Naive thymus-derived CD4-positive, alpha-beta T cell (primary cell): ENCODE measurements around the gene PIP4K2A. TPM values are rescaled to one million over a fixed set of nuclear protein-coding genes. Genes with fewer than 3 reads are reported as not detected.

Experiments
- ATAC-seq: fragments of 150-1000 bp; cut with Tn5 transposase; 2 replicates; pipeline ENCODE4 v1.10.0; 2021; ENCODE audit warnings: mild to moderate bottlenecking, moderate library complexity
- CTCF ChIA-PET: fragments of 350-600 bp; sonication (Branson Sonifier 250); formaldehyde crosslinking; loops from one replicate; lab custom pipeline; 2021; ENCODE audit warnings: antibody characterized with exemption; lab: Charles Lee
- POLR2A ChIA-PET: fragments of 350-600 bp; sonication (Branson Sonifier 250); formaldehyde crosslinking; loops from one replicate; lab custom pipeline; 2021; ENCODE audit warnings: antibody characterized with exemption, inconsistent platforms; lab: Charles Lee
- DNase-seq, 9 donors: peaks; one replicate each; pipeline versions ENCODE4 v3.0.0 to v3.0.0-alpha.2; 2020 to 2022; ENCODE audit warnings: mixed read lengths in 1 of 9
- H3K27ac ChIP-seq: one replicate; pipeline ENCODE4 v1.7.0; 2013; ENCODE audit warnings: mild to moderate bottlenecking, low read depth, low read length, moderate library complexity
- H3K27me3 ChIP-seq, 2 donors: one replicate each; pipeline ENCODE4 v1.7.0; 2013; ENCODE audit warnings: low read length in 2 of 2, mild to moderate bottlenecking in 2 of 2, moderate library complexity in 2 of 2; ENCODE audit not compliant: control insufficient read depth in 2 of 2, insufficient read depth in 2 of 2
- H3K36me3 ChIP-seq, 3 experiments: 1 replicate in 2 of 3; 2 replicates in 1 of 3; pipeline ENCODE4 v1.7.0; 2013; ENCODE audit warnings: low read length in 3 of 3, mild to moderate bottlenecking in 3 of 3, moderate library complexity in 1 of 3; ENCODE audit not compliant: insufficient read depth in 3 of 3, control insufficient read depth in 2 of 3
- H3K4me1 ChIP-seq, 2 donors: one replicate each; pipeline ENCODE4 v1.7.0; 2013; ENCODE audit warnings: low read length in 2 of 2, mild to moderate bottlenecking in 2 of 2, moderate library complexity in 1 of 2; ENCODE audit not compliant: control insufficient read depth in 2 of 2, insufficient read depth in 2 of 2
- H3K4me3 ChIP-seq: 2 replicates; pipeline ENCODE4 v1.7.0; 2013; ENCODE audit warnings: mild to moderate bottlenecking, low read length
- H3K9me3 ChIP-seq, 3 experiments: 1 replicate in 2 of 3; 2 replicates in 1 of 3; pipeline ENCODE4 v1.7.0; 2013; ENCODE audit warnings: low read length in 3 of 3; ENCODE audit not compliant: control insufficient read depth in 2 of 3
- H3K27ac Mint-ChIP-seq, 9 donors: one replicate each; pipeline ENCODE4 v1.8.0; 2020 to 2022; ENCODE audit warnings: mixed read lengths in 9 of 9, mild to moderate bottlenecking in 8 of 9, moderate library complexity in 5 of 9, inconsistent platforms in 2 of 9
- H3K27me3 Mint-ChIP-seq, 5 donors: one replicate each; pipeline ENCODE4 v1.8.0; 2021 to 2022; ENCODE audit warnings: mixed read lengths in 5 of 5, mild to moderate bottlenecking in 1 of 5
- H3K36me3 Mint-ChIP-seq, 5 donors: one replicate each; pipeline ENCODE4 v1.8.0; 2020 to 2022; ENCODE audit warnings: mixed read lengths in 5 of 5, mild to moderate bottlenecking in 3 of 5, inconsistent platforms in 1 of 5
- H3K4me1 Mint-ChIP-seq, 7 donors: one replicate each; pipeline ENCODE4 v1.8.0; 2020 to 2022; ENCODE audit warnings: mixed read lengths in 7 of 7, mild to moderate bottlenecking in 3 of 7, inconsistent platforms in 1 of 7
- H3K4me3 Mint-ChIP-seq, 10 donors: one replicate each; pipeline ENCODE4 v1.8.0; 2020 to 2022; ENCODE audit warnings: mild to moderate bottlenecking in 10 of 10, mixed read lengths in 10 of 10, moderate library complexity in 6 of 10, inconsistent platforms in 2 of 10
- H3K9me3 Mint-ChIP-seq, 11 donors: one replicate each; pipeline ENCODE4 v1.8.0; 2020 to 2022; ENCODE audit warnings: mixed read lengths in 11 of 11, mild to moderate bottlenecking in 4 of 11, inconsistent platforms in 1 of 11, moderate library complexity in 1 of 11
- intact Hi-C, 2 donors: fragments of 100-400 bp; cut with micrococcal nuclease; formaldehyde crosslinking; loops; one replicate each; pipeline ENCODE4 v1.15.1; 2023
- polyA plus RNA-seq, 2 donors: library from polyadenylated mRNA; unstranded; fragments of 300-500 nt; fragmentation: Illumina TruSeq; gene quantifications; one replicate each; pipeline ENCODE4 v1.2.3, GENCODE V29; 2021
- total RNA-seq, 6 experiments: library from RNA in 5 of 6; stranded (reverse) in 5 of 6; gene quantifications; 1 replicate in 5 of 6; 2 replicates in 1 of 6; pipeline ENCODE4 v1.2.3 and lab custom pipeline; 2021 to 2026

The PIP4K2A gene
- total and polyA plus RNA-seq, 7 experiments from 2014 or later, result 40.9 to 152 (median 134) TPM

DNA sequence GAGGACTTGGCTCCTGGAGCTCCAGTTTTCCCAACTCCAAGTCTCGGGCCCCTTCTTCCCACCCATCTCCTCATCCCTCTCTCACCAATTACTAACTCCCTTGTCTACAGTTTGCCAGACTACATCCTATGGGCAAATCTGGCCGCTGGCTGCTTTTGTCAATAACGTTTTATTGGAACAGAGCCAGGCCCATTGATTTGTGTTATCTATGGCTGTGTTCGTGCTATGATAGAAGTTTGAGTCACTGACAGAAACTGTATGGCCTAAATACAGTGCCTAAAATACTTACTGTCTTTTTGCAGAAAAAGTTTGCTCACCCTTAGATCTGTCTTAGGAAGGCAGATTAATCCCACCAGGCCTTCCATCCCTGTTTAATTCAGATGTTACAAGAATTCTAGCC is 71.3 kb downstream of the PIP4K2A start:
- Mint-ChIP-seq H3K4me1 (peaks cover 65 to 93% (median 84%) of the 10 kb centered on the region in 7 donors), H3K9me3 (peaks cover 0 to 2% (median 0%) of the 10 kb centered on the region in 11 donors), H3K27me3 (no peaks in the 10 kb centered on the region), H3K36me3 (peaks cover 5 to 43% (median 16%) of the 10 kb centered on the region in 5 donors), H3K27ac (peak overlapping the region; percentile 31 to 93 (median 88)), H3K4me3 (peak overlapping the region; percentile 22 to 73 (median 57))
- no peak overlapping the region for H3K4me3 ChIP-seq
- no peak for DNase-seq
- H3K9me3 ChIP-seq, result no peaks in the 10 kb centered on the region
- H3K4me1 ChIP-seq, result peaks cover 71 to 97% of the 10 kb centered on the region in 2 donors
- no peaks in the 10 kb centered on the region for H3K36me3 ChIP-seq
- H3K27me3 ChIP-seq, result no peaks in the 10 kb centered on the region
- ChIA-PET CTCF (interaction anchor here (0.7 to 1.3 kb wide), 2 partner anchors 10 to 11 kb away, joined by 3 read pairs; no protein-coding TSS in a partner anchor), POLR2A (interaction anchor here (1.1 to 3.6 kb wide), 2 partner anchors 11 to 12 kb away, joined by 3 to 11 read pairs; no protein-coding TSS in a partner anchor)
- no peak overlapping the region for H3K27ac ChIP-seq
- intact Hi-C loops, result no loop called here
- no peak for ATAC-seq

DNA sequence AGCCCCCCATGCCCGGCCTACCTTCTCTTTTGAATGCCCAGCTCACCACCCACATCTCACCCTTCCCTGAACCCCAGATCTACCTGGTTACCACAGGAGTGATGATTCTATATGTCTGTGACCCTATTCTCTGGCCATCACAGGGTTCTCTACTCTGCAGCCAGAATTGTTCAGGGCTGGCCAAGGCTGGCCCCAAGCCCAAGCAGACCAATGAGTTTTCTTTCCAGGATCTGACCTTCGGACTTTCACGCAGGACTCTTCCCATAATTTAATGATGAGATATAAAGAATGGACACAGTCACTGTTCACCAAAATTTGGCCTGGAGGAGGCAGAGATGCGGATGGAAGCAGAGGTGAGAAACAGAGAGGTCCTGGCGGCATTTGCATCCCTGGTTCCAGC is 72.6 kb downstream of the PIP4K2A start:
- ChIA-PET POLR2A (no interaction called here), CTCF (interaction anchor here (0.8 kb wide), 1 partner anchor 9 kb away, joined by 3 read pairs; no protein-coding TSS in a partner anchor)
- intact Hi-C loops, result loop anchor here in 1 of 2 donors (1.0 kb wide), 1 partner anchor 11 kb away; no protein-coding TSS in a partner anchor
- peaks cover 60 to 93% (median 84%) of the 10 kb centered on the region in 7 donors for H3K4me1 Mint-ChIP-seq
- Histone ChIP-seq H3K4me1 (peaks cover 67 to 97% of the 10 kb centered on the region in 2 donors), H3K36me3 (no peaks in the 10 kb centered on the region), H3K4me3 (peak overlapping the region; percentile 12), H3K9me3 (no peaks in the 10 kb centered on the region), H3K27me3 (no peaks in the 10 kb centered on the region), H3K27ac (no peak overlapping the region)
- H3K27me3 Mint-ChIP-seq, result no peaks in the 10 kb centered on the region
- ATAC-seq (no peak), DNase-seq (no peak)
- H3K27ac Mint-ChIP-seq, result peak overlapping the region in 7 of 9 donors; percentile 26 to 89 (median 67)
- peak overlapping the region in 5 of 10 donors; percentile 32 to 40 (median 32) for H3K4me3 Mint-ChIP-seq
- H3K9me3 Mint-ChIP-seq, result peaks cover 0 to 1% (median 0%) of the 10 kb centered on the region in 11 donors
- peaks cover 6 to 43% (median 25%) of the 10 kb centered on the region in 5 donors for H3K36me3 Mint-ChIP-seq

GRCh38 chr10:22640359-22640758 is 74.0 kb downstream of the PIP4K2A start:
- no peaks in the 10 kb centered on the region for H3K27me3 ChIP-seq
- Mint-ChIP-seq H3K4me1 (peaks cover 62 to 95% (median 84%) of the 10 kb centered on the region in 7 donors), H3K36me3 (peaks cover 9 to 47% (median 34%) of the 10 kb centered on the region in 5 donors), H3K27me3 (no peaks in the 10 kb centered on the region), H3K27ac (peak overlapping the region in 3 of 9 donors; percentile 14 to 67 (median 48)), H3K9me3 (peaks cover 0 to 5% (median 0%) of the 10 kb centered on the region in 11 donors), H3K4me3 (no peak overlapping the region)
- ChIA-PET CTCF (interaction anchor here (0.5 to 1.5 kb wide), 4 partner anchors 9 to 1776 kb away, joined by 3 to 4 read pairs (median 4); no protein-coding TSS in a partner anchor), POLR2A (interaction anchor here (1.0 to 1.6 kb wide), 3 partner anchors 11 to 36 kb away, joined by 3 to 4 read pairs (median 3); no protein-coding TSS in a partner anchor)
- intact Hi-C loops, result no loop called here
- H3K27ac ChIP-seq, result no peak overlapping the region
- peaks cover 54 to 99% of the 10 kb centered on the region in 2 donors for H3K4me1 ChIP-seq
- ATAC-seq (no peak), DNase-seq (no peak)
- H3K4me3 ChIP-seq, result no peak overlapping the region
- no peaks in the 10 kb centered on the region for H3K9me3 ChIP-seq
- no peaks in the 10 kb centered on the region for H3K36me3 ChIP-seq

DNA sequence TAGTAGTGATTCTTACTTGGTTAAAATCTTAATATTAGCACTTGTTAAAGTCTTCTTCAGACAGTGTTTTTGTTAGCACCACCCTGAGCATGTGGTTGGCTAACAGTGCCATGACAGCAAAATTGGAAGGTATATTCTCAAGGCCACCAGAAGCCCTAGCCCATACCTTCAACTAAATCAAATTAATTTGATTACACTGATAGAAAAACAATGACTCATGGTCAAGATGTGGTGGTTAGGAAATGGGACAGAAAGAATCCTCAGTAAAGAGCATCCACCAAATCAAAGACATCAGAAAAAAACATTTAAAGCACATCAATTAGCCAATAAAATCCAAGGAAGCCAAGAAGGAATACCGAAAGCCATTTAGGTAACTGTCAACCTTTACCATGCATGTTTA is 75.5 kb downstream of the PIP4K2A start:
- ATAC-seq (no peak), DNase-seq (no peak)
- H3K4me3 ChIP-seq, result peak overlapping the region; percentile 24
- H3K9me3 ChIP-seq, result no peaks in the 10 kb centered on the region
- intact Hi-C loops, result loop anchor here (1.0 to 10.0 kb wide), 3 partner anchors 9 to 456 kb away; partner anchors contain the start of gene MSRB2 (in 1 of the 2)
- Mint-ChIP-seq H3K9me3 (peaks cover 0 to 9% (median 0%) of the 10 kb centered on the region in 11 donors), H3K36me3 (peaks cover 5 to 44% (median 38%) of the 10 kb centered on the region in 5 donors), H3K4me3 (peak overlapping the region in 6 of 10 donors; percentile 0 to 34 (median 15)), H3K27ac (peak overlapping the region in 2 of 9 donors; percentile 76 to 90), H3K4me1 (peaks cover 66 to 96% (median 90%) of the 10 kb centered on the region in 7 donors), H3K27me3 (no peaks in the 10 kb centered on the region)
- H3K36me3 ChIP-seq, result no peaks in the 10 kb centered on the region
- H3K4me1 ChIP-seq, result peaks cover 41 to 99% of the 10 kb centered on the region in 2 donors
- no peaks in the 10 kb centered on the region for H3K27me3 ChIP-seq
- ChIA-PET CTCF (interaction anchor here (1.4 kb wide), 1 partner anchor 16 kb away, joined by 4 read pairs; no protein-coding TSS in a partner anchor), POLR2A (interaction anchor here (0.6 to 1.6 kb wide), 4 partner anchors 9 to 213 kb away, joined by 3 to 4 read pairs (median 4); no protein-coding TSS in a partner anchor)
- H3K27ac ChIP-seq, result no peak overlapping the region

DNA sequence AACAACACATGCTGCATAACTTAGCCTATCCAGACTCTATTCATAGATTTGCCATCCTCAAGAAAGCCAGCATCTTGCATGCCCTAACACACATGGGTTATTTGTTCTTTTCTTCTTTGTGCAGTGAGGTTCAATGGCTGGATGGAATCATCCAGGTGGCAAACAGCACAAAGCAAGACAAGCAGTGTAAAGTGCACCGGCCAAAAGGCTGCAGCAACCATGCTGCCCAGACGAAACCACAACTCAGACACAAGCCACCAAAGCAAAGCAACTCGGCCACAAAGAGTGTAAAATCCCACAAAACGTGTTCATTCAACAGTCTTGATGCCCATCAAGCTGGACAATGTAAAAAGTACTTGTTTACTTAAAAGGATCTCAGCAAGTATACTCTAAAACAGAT is 76.9 kb downstream of the PIP4K2A start:
- H3K4me1 Mint-ChIP-seq, result peaks cover 58 to 96% (median 90%) of the 10 kb centered on the region in 7 donors
- H3K27ac Mint-ChIP-seq, result peak overlapping the region in 7 of 9 donors; percentile 26 to 90 (median 79)
- H3K4me1 ChIP-seq, result peaks cover 35 to 99% of the 10 kb centered on the region in 2 donors
- peaks cover 5 to 44% (median 33%) of the 10 kb centered on the region in 5 donors for H3K36me3 Mint-ChIP-seq
- H3K4me3 ChIP-seq, result no peak overlapping the region
- H3K27me3 ChIP-seq, result no peaks in the 10 kb centered on the region
- H3K4me3 Mint-ChIP-seq, result peak overlapping the region in 3 of 10 donors; percentile 34 to 52 (median 43)
- H3K9me3 ChIP-seq, result no peaks in the 10 kb centered on the region
- no peak for ATAC-seq
- H3K36me3 ChIP-seq, result no peaks in the 10 kb centered on the region
- H3K9me3 Mint-ChIP-seq, result peaks cover 0 to 9% (median 0%) of the 10 kb centered on the region in 11 donors
- ChIA-PET CTCF (interaction anchor here (0.6 to 0.9 kb wide), 2 partner anchors 52 to 61 kb away, joined by 3 read pairs; no protein-coding TSS in a partner anchor), POLR2A (no interaction called here)
- intact Hi-C loops, result loop anchor here in 1 of 2 donors (10.0 kb wide), 1 partner anchor 457 kb away; the partner anchor contains the start of gene MSRB2
- DNase-seq, result no peak
- no peak overlapping the region for H3K27ac ChIP-seq
- no peaks in the 10 kb centered on the region for H3K27me3 Mint-ChIP-seq

- POLR2A ChIA-PET, result interaction anchor here (0.6 to 1.8 kb wide), 5 partner anchors 11 to 69 kb away, joined by 3 to 4 read pairs (median 4); no protein-coding TSS in a partner anchor
- Histone ChIP-seq H3K4me1 (peaks cover 43 to 100% of the 10 kb centered on the region in 2 donors), H3K36me3 (no peaks in the 10 kb centered on the region), H3K4me3 (no peak overlapping the region), H3K27me3 (no peaks in the 10 kb centered on the region), H3K27ac (no peak overlapping the region), H3K9me3 (no peaks in the 10 kb centered on the region)
- peak overlapping the region; percentile 32 to 98 (median 80) for H3K27ac Mint-ChIP-seq
- ATAC-seq (no peak), DNase-seq (no peak)
- peaks cover 5 to 32% (median 25%) of the 10 kb centered on the region in 5 donors for H3K36me3 Mint-ChIP-seq
- H3K4me3 Mint-ChIP-seq, result peak overlapping the region in 4 of 10 donors; percentile 1 to 26 (median 14)
- CTCF ChIA-PET, result no interaction called here
- H3K4me1 Mint-ChIP-seq, result peaks cover 63 to 98% (median 93%) of the 10 kb centered on the region in 7 donors
- peaks cover 0 to 9% (median 0%) of the 10 kb centered on the region in 11 donors for H3K9me3 Mint-ChIP-seq
- intact Hi-C loops, result loop anchor here in 1 of 2 donors (10.0 kb wide), 1 partner anchor 459 kb away; the partner anchor contains the start of gene MSRB2
- H3K27me3 Mint-ChIP-seq, result no peaks in the 10 kb centered on the region
Observed at GRCh38 chr10:22635650-22636049, 78.7 kb downstream of the PIP4K2A start.
